GM18909 (cell line): Measurements from ENCODE around the gene RPS6KA4.
"Not testable (repeated sequence)": the region's sequence is repeated elsewhere in the genome, so short reads cannot be mapped to it uniquely, and the experiment has no call there.

ENCODE experiments used
- ATAC-seq: cut with Tn5 transposase; IDR thresholded peaks from one replicate; pipeline ENCODE4 v1.9.1; 2021; ENCODE audit warnings: mild to moderate bottlenecking; ENCODE audit not compliant: unreplicated experiment, poor library complexity

Gene RPS6KA4

GRCh38 chr11:64410404-64410734 is 51.4 kb downstream of the RPS6KA4 start:
- ATAC-seq = no peak

- no peak for ATAC-seq
These were observed 54.5 kb downstream of the RPS6KA4 start for GRCh38 chr11:64413417-64413816.

DNA sequence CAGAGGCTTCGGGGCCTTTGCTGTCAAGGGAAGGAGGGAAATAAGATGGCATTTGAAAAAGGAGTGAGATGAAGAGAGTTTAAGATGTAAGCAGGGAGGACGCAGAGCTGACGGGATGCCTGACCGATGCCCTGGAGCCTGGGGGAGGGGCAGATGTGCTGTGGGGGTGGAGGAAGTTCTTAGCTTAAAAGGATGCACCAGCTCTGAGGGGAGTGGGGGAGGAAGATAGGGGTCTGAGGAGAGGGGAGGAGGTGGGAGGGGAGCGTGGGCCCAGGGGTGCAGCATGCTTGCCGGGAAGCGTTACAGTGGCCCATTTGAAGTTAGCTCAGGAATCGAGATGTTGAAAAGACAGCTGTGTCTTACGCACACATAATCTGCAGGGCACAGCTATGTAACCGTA is 56.3 kb downstream of the RPS6KA4 start:
- ATAC-seq = no peak

DNA sequence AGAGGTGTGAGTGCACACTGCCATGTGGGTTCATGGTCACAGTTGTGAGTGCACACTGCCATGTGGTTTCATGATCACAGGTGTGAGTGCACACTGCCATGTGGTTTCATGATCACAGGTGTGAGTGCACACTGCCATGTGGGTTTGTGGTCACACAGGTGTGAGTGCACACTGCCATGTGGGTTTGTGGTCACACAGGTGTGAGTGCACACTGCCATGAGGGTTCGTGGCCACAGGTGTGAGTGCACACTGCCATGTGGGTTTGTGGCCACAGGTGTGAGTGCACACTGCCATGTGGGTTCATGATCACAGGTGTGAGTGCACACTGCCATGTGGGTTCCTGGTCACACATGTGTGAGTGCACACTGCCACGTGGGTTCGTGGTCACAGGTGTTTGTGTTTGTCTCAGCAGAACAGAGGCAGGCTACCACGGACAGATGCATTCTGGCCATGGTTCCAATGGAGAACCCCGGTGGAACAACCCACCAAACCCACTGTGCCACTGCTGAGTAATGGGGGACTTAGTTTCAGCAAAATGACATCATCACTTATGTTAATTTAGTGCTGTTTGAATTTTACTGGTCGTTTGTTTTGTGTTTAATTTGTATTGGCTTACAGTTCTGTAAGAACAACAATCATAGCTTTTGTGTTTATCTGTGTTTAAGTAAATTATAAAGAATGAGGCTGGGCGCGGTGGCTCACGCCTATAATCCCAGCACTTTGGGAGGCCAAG is 57.2 kb downstream of the RPS6KA4 start:
- ATAC-seq = no peak

GRCh38 chr11:64418233-64418632 is 59.3 kb downstream of the RPS6KA4 start:
- not testable (repeated sequence) for ATAC-seq

DNA sequence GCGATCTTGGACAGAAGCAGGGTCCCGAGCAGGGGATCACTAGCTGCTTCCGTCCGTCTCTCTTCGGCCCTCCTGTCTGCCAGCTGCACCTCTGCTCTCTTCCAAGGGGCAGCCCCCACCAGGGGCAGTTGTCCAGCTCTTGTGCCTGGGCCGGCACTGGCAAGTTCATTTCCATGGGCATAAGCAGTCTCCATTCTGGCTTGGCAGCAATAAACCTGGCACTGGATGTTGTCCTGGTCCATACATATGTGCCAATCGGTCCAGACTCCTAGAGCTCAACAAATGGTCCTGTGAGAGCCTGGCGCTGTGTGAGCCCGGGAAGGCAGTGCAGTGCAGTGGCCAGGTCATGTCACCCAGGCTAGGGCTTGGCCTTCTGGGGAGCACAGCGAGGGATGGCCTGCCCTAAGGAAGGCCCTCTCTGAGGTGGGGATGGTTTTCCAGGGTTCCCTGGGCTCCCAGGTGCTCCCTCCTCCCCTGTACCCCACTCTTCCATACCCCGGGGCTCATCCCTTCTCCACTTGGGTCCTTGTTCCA is 60.4 kb downstream of the RPS6KA4 start:
- no peak for ATAC-seq

DNA sequence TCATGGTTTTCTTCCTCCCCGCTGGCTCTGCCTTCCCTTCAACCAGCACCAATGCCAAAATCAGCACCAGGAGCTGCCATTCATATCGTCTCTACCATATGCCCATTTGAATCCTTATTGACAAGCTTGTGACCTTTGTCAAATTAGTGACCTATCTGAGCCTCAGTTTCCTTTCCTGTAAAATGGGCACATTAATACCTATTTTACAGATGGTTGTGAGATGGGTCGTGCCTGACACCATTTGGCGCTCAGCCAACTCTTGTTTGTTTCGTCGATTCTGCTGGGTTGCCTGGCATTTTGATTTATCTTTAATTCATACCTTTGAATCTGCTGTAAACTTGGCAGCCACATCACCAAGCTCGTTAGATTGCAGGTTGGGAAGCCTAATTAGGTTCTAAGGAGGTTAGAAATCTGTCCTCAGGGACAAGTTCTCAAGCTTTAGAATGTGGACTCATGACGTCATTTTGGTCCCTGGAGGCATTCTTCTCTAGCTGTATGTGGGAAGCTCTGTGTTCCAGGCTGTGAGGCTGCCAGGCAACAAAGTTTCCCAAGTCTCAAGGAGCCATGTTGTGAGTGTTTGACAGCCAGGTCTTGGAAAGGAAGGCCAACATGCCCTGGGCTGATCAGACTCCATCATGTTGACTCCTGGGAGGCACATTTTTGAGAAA is 61.0 kb downstream of the RPS6KA4 start:
- no peak for ATAC-seq
